Endothelial cell of umbilical vein (primary cell): ENCODE measurements around the gene UBE2Q2. TPM values are rescaled to one million over a fixed set of nuclear protein-coding genes. Genes with fewer than 3 reads are reported as not detected.

Experiments
- BruUV-seq: library from RNA; stranded (reverse); fragments of 400-500 nt; replicated peaks from 2 replicates; lab custom pipeline; 2021; lab: Mats Ljungman, UMichigan
- CTCF ChIA-PET: fragments of 300-600, 350-600 bp; sonication (Branson Sonifier 250); formaldehyde crosslinking; loops from one replicate; lab custom pipeline; 2021; ENCODE audit warnings: antibody characterized with exemption, inconsistent platforms; lab: Charles Lee
- POLR2A ChIA-PET: fragments of 300-600, 350-600 bp; sonication (Branson Sonifier 250); formaldehyde crosslinking; loops from one replicate; lab custom pipeline; 2021; ENCODE audit warnings: antibody characterized with exemption, inconsistent platforms; lab: Charles Lee
- DNase-seq: peaks from one replicate; pipeline ENCODE4 v3.0.0-alpha.2; 2011; ENCODE audit warnings: low read depth, low spot score
- FAIRE-seq: peaks from 2 replicates; lab custom pipeline; 2011; peaks lifted over from hg19 to GRCh38; lab: Jason Lieb, UNC
- H2AFZ ChIP-seq: 2 replicates; pipeline ENCODE4 v1.6.0; 2012; ENCODE audit warnings: low read depth, low read length, control low read depth, inconsistent platforms
- H3K27ac ChIP-seq: 2 replicates; pipeline ENCODE4 v1.5.1; 2011; ENCODE audit warnings: low read depth, mild to moderate bottlenecking, control low read depth, low read length, moderate library complexity; ENCODE audit not compliant: insufficient read depth
- H3K27me3 ChIP-seq, 2 experiments: 2 replicates each; pipeline versions ENCODE4 v1.6.0 to v1.6.1; 2011; ENCODE audit warnings: low read length in 2 of 2, mixed read lengths in 1 of 2; ENCODE audit not compliant: control insufficient read depth in 2 of 2, insufficient read depth in 2 of 2
- H3K36me3 ChIP-seq, 2 experiments: 2 replicates in 1 of 2; 3 replicates in 1 of 2; pipeline ENCODE4 v1.5.1; 2011; ENCODE audit warnings: low read length in 2 of 2, mild to moderate bottlenecking in 1 of 2, moderate library complexity in 1 of 2; ENCODE audit not compliant: control insufficient read depth in 2 of 2, insufficient read depth in 2 of 2; ENCODE audit errors: extremely low read depth in 1 of 2
- H3K4me1 ChIP-seq: 3 replicates; pipeline ENCODE4 v1.5.1; 2011; ENCODE audit warnings: mild to moderate bottlenecking, low read length; ENCODE audit not compliant: control insufficient read depth, insufficient read depth; ENCODE audit errors: extremely low read depth
- H3K4me2 ChIP-seq: 2 replicates; pipeline ENCODE4 v1.6.1; 2011; ENCODE audit warnings: low read length, control low read depth, mixed read lengths; ENCODE audit not compliant: insufficient read depth
- H3K4me3 ChIP-seq, 3 experiments: fragments of 200-600 bp in 1 of 3; sonication (generic), shearing (Covaris generic) in 1 of 3; replicated peaks in 1 of 3; 2 replicates each; pipeline ENCODE4 v1.5.1; 2011 to 2016; ENCODE audit warnings: control low read depth in 3 of 3, low read length in 3 of 3, mild to moderate bottlenecking in 2 of 3, inconsistent platforms in 1 of 3, low read depth in 1 of 3, moderate library complexity in 1 of 3; ENCODE audit not compliant: insufficient read depth in 1 of 3
- H3K79me2 ChIP-seq: 2 replicates; pipeline ENCODE4 v1.6.0; 2012; ENCODE audit warnings: low read length, inconsistent platforms; ENCODE audit not compliant: control insufficient read depth, insufficient read depth
- H3K9ac ChIP-seq: replicated peaks from 2 replicates; pipeline ENCODE3; 2011; ENCODE audit warnings: low read length, control low read depth; ENCODE audit not compliant: insufficient read depth; ENCODE audit errors: extremely low read depth
- H3K9me1 ChIP-seq: replicated peaks from 3 replicates; pipeline ENCODE4 v1.6.0; 2011; ENCODE audit warnings: mild to moderate bottlenecking, low read length; ENCODE audit not compliant: control insufficient read depth, insufficient read depth; ENCODE audit errors: extremely low read depth
- H3K9me3 ChIP-seq: replicated peaks from 2 replicates; pipeline ENCODE4 v1.5.1; 2012; ENCODE audit warnings: low read length, inconsistent platforms; ENCODE audit not compliant: control insufficient read depth, insufficient read depth
- H4K20me1 ChIP-seq: replicated peaks from 2 replicates; pipeline ENCODE3; 2011; ENCODE audit warnings: mild to moderate bottlenecking, low read length; ENCODE audit not compliant: control insufficient read depth, insufficient read depth; ENCODE audit errors: extremely low read depth
- CTCF ChIP-seq, 2 donors: IDR thresholded peaks; 1 replicate in 1 of 2; 2 replicates in 1 of 2; pipeline ENCODE4 v1.5.1; 2011; ENCODE audit warnings: low read length in 2 of 2, mild to moderate bottlenecking in 2 of 2, moderate library complexity in 2 of 2, control low read depth in 1 of 2, inconsistent platforms in 1 of 2, low read depth in 1 of 2; ENCODE audit not compliant: insufficient read depth in 1 of 2; ENCODE audit errors: extremely low read depth in 1 of 2
- EZH2 ChIP-seq: IDR thresholded peaks from 2 replicates; pipeline ENCODE4 v1.6.1; 2012; ENCODE audit warnings: borderline replicate concordance, low read depth, mild to moderate bottlenecking, moderate library complexity, low read length, inconsistent platforms; ENCODE audit not compliant: severe bottlenecking
- FOS ChIP-seq: IDR thresholded peaks from 2 replicates; pipeline ENCODE4 v1.6.1; 2011; ENCODE audit warnings: mild to moderate bottlenecking, low read length, moderate library complexity, borderline replicate concordance; ENCODE audit not compliant: insufficient read depth
- GATA2 ChIP-seq: IDR thresholded peaks from 2 replicates; pipeline ENCODE4 v1.7.0; 2011; ENCODE audit warnings: low read depth, mild to moderate bottlenecking, moderate library complexity, mixed read lengths, low read length; ENCODE audit not compliant: insufficient read length, insufficient read depth
- JUN ChIP-seq: IDR thresholded peaks from 2 replicates; pipeline ENCODE4 v1.6.1; 2011; ENCODE audit warnings: borderline replicate concordance, low read depth; ENCODE audit not compliant: insufficient read length, insufficient read depth
- MAX ChIP-seq: IDR thresholded peaks from 2 replicates; pipeline ENCODE4 v1.6.1; 2011; ENCODE audit not compliant: insufficient read depth, insufficient read length
- MYC ChIP-seq: IDR thresholded peaks from one replicate; pipeline ENCODE4 v1.6.1; 2011; ENCODE audit warnings: mild to moderate bottlenecking, low read depth, low read length
- POLR2A ChIP-seq: IDR thresholded peaks from 2 replicates; pipeline ENCODE4 v1.6.1; 2012; ENCODE audit warnings: low read depth, mild to moderate bottlenecking, control low read depth, low read length
- POLR2AphosphoS5 ChIP-seq: IDR thresholded peaks from 2 replicates; pipeline ENCODE4 v1.6.1; 2012; ENCODE audit warnings: low read depth, mild to moderate bottlenecking, control low read depth, low read length, moderate library complexity; ENCODE audit not compliant: insufficient read depth
- dilution Hi-C: fragments of 300-500 bp; cut with MboI; formaldehyde crosslinking; loops from one replicate; pipeline ENCODE4 v1.15.0; 2019; ENCODE audit warnings: low sequenced_read_pairs; ENCODE audit not compliant: extremely low pct_ligation_motif_present
- intact Hi-C: fragments of 100-400 bp; cut with micrococcal nuclease; formaldehyde crosslinking; loops from one replicate; pipeline ENCODE4 v1.10.0; 2022
- polyA plus RNA-seq, 4 experiments: library from polyadenylated mRNA; depleted of rRNA in 3 of 4; stranded (reverse) in 3 of 4; unstranded in 1 of 4; fragments of >200 nt; gene quantifications; 2 replicates each; pipeline versions ENCODE4 v1.2.1 to v1.2.3, GENCODE V29; 2011 to 2012; ENCODE audit warnings: missing spikeins in 1 of 4
- total RNA-seq: library from RNA; stranded (reverse); gene quantifications from 2 replicates; pipeline ENCODE4 v1.2.3, GENCODE V29; 2021

Gene UBE2Q2
- total and polyA plus RNA-seq, 2 donors (not counting 3 experiments of a cell fraction or from before 2014, with no cell fraction given) = 12.9 to 32.8 TPM

GRCh38 chr15:75832114-75832513, 11.1 kb upstream of the UBE2Q2 start:
- Histone ChIP-seq H3K9me1 (no peaks in the 10 kb centered on the region), H3K9me3 (no peaks in the 10 kb centered on the region), H3K27me3 (peaks cover 2 to 3% of the 10 kb centered on the region in 2 experiments), H3K4me2 (no peak overlapping the region), H4K20me1 (no peaks in the 10 kb centered on the region), H3K27ac (no peak overlapping the region), H3K36me3 (no peaks in the 10 kb centered on the region), H3K4me3 (no peak overlapping the region), H3K4me1 (peaks cover 6% of the 10 kb centered on the region), H3K79me2 (no peaks in the 10 kb centered on the region), H2AFZ (no peak overlapping the region), H3K9ac (no peak overlapping the region)
- FAIRE-seq (no peak), DNase-seq (no peak)
- POLR2A ChIA-PET = no interaction called here
- CTCF ChIA-PET = interaction anchor here (0.8 to 1.6 kb wide), 3 partner anchors 9 to 104 kb away, joined by 3 to 5 read pairs (median 3); no protein-coding TSS in a partner anchor
- no TSS peak for BruUV-seq
- dilution Hi-C loops (no loop called here), intact Hi-C loops (no loop called here)
- no peak for TF ChIP-seq FOS
- TF ChIP-seq JUN = no peak
- TF ChIP-seq POLR2AphosphoS5 = no peak
- TF ChIP-seq MYC = no peak
- TF ChIP-seq CTCF (IDR thresholded peaks at IDR 0.05; ENCODE audit: extremely low read depth in 1 of 2, insufficient read depth in 1 of 2, low read depth in 1 of 2, low read length in 2 of 2) = no peak
- TF ChIP-seq EZH2 = no peak
- no peak for TF ChIP-seq MAX
- TF ChIP-seq POLR2A = no peak
- TF ChIP-seq GATA2 = no peak
